Raji (cell line): ENCODE measurements around the gene TRPM2.

Source experiments
- POLR2A ChIP-seq: IDR thresholded peaks from 2 replicates; pipeline ENCODE4 v1.6.1; 2011; ENCODE audit warnings: low read depth, low read length, control low read depth; ENCODE audit not compliant: insufficient read depth

TRPM2 gene

DNA sequence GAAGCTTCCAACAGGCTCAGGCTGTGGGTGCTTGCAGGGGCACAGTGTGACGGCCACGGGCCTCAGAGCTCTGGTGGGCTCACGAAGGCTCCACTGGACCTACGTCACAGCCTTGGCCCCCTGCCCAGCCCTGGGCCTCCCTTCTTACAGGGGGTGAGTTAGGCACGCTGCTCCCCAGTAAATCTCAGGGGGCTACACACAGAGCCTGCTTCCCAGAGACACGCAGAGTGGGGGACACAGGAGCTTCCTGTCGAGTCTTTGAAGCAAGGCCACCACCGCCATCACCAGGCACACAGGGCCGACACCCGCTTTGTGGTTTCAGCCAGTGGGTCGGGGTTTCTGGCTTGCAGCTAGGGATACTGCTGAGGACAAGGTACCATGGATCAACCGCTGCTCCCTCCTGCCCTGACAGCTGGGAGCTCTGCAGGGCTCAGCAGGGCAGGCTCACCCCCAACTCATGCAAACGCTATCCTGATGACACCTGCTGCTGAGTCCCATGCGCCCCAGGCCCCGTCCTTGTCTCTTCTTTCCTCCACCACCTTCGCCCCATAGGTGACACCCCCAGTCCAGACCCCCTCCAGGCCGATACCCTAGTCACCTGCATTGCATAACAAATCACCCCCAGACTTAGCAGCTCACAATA is 8.8 kb upstream of the TRPM2 start:
- no peak for TF ChIP-seq POLR2A

GRCh38 chr21:44345495-44345894 is 7.9 kb upstream of the TRPM2 start:
- TF ChIP-seq POLR2A = no peak

- TF ChIP-seq POLR2A = no peak
These were observed 5.4 kb upstream of the TRPM2 start for GRCh38 chr21:44347911-44348451.

- no peak for TF ChIP-seq POLR2A
These were observed 4.6 kb upstream of the TRPM2 start for GRCh38 chr21:44348861-44349260.

DNA sequence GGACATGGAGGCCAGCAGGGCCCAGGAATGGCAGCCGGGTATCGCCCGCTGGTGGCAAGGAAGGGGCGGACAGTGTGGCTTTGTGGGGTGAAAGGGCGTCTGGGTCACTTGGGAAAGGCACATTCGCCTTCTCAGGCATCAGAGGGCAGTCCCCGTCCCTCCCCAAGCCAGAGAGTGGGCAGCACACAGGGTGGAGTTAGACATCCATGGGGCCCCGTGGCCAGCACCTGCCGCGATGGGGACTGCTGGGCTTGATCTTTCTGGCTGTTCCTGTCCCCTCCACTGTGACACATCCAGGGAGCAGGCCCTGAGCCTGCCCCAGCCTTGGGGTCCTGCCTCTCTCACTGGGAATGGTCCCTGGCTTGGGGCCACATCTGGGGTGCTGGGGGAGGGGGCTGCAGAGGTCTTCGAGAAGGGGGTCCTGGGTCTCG is 4.0 kb upstream of the TRPM2 start:
- no peak for TF ChIP-seq POLR2A

GRCh38 chr21:44349847-44350772 is 3.3 kb upstream of the TRPM2 start:
- no peak for TF ChIP-seq POLR2A

- TF ChIP-seq POLR2A = no peak
These were observed 2.5 kb upstream of the TRPM2 start for GRCh38 chr21:44350773-44351481.

- no peak for TF ChIP-seq POLR2A
These were observed 1.7 kb upstream of the TRPM2 start for GRCh38 chr21:44351535-44352252.

- no peak for TF ChIP-seq POLR2A
These were observed 1.1 kb upstream of the TRPM2 start for GRCh38 chr21:44352253-44352860.

DNA sequence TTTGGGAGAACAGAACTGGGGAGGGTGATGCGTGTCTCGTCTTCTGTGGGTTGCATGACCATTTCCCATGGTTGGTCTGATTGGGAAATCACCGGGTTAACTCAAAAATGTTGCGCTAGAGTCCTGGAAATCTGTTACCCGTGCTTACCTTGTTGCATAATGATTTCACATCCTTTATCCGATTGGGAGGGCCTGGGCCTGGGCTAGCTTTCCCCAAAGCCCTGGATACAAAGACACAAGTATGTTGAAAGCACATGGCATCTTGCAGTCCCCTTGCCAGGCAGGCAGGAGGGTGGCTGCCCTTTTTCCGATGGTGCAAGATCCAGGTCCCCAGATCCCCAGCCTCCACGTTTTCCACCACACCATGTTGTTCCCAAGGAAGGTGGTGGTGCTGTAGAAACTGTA is 582 bp downstream of the TRPM2 start:
- no peak for TF ChIP-seq POLR2A

DNA sequence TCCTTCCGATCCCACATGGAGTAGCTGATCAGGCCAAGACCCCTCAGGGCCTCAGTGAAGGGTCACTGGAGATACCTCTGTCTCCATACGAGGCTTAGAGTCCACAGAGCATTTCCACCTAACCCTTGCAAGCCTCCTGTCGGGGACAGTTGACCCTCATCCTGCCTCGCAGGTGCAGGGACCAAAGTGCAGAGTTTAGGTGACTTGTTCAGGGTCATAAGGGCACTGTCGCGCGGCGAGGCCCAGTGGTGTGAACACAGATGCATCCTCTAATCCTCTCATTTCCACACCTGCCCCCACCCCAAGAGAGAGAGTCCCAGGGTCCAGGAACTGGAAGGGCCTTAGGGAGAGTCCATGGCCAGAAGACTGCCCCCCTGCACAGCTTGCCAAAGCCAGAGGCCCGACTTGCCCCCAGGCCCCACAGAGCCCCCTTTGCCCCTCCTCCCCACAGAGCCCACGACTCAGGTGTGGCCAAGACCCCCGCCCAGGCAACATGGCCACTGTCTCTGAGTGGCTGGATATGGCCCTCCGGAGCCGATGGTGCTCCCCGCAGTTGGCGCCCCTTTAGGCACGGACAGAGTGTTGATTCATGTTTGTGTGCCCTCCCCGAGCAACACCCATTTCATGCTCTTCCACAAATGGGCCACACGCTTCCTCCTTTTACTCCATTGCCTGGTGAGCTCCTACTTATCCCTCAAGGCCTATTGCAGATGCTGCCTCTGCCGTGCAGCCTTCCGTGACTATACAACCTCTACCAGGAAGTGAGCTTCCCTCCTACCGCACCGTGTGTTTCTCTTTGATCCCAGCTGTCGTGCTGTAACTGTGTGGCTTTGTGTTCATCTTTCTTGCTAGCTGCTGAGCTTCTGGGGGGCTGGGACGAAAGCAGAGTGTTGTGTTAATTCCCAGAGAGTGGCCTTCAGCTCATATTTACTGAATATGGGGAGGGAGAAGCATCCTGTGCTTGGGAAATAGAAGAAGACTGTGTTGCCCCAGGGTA is 1.7 kb downstream of the TRPM2 start:
- no peak for TF ChIP-seq POLR2A

DNA sequence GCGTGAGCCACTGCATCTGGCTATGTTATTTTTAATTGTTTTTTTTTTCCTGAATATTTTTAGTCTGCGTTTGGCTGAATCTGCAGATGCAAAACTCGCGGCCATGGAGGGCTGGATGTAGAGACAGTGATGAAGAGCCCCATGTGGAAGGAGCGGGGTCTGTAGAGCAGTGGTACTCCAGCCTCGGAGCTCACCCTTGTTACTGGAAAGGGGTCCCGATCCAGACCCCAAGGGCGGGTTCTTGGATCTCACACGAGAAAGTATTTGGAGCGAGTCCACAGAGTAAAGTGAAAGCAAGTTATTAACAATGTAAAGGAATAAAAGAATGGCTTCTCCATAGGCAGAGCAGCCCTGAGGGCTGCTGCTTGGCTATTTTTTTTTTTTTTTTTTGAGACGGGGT is 2.7 kb downstream of the TRPM2 start:
- TF ChIP-seq POLR2A = no peak

DNA sequence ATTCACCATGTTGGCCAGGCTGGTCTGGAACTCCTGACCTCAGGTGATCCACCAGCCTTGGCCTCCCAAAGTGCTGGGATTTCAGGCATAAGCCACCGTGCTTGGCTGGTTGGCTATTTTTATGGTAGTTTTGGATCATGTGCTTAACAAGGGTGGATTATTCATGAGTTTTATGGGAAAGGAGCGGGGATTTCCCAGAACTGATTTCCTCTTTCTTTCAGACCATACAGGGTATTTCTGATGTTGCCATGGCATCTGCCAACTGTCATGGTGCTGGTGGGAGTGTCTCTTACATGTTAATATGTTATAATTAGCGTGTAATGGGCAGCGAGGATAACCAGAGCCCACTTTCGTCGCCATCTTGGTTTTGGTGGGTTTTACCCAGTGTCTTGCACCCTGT is 3.2 kb downstream of the TRPM2 start:
- TF ChIP-seq POLR2A = no peak

DNA sequence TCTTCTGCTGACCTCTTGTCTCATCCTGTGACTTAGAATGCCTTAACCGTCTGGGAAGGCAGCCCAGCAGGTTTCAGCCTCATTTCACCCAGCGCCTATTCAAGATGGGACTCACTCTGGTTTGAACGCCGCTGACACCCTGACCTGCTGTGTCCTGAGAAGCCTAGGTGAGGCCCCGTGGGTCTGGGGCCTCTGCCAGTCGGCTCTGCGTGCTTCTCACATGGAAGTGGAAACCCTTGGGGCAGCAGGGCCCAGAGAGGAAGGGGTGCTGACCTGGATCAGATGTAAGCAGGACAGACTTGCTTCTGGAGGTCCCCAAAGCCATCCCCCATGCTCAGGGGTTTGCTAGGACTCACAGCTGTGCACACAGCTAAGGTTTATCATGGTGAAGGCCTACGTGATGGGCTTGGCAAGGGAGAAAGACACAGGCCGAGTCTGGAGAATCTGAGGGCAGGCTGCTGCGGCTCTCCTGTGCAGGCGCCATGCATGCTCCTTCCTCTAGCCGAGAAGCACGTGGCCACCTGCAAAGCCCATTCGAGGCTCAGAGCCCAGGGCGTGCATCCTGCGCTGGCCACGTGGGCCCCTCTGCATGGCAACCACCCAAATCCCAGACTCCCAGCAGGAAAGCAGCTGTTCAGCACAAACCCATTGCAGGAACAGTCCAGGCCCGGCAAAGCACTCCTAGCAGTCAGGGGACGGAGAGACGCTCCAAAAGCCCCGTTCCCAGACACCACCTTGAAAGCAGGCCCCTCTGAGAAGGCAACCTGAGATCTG is 3.8 kb downstream of the TRPM2 start:
- no peak for TF ChIP-seq POLR2A
